ENCODE results near the gene GRIN2C. TPM values are rescaled to one million over a fixed set of nuclear protein-coding genes. Genes with fewer than 3 reads are reported as not detected.

Gene GRIN2C
- total RNA-seq, 2 experiments from 2014 or later, result not detected

DNA sequence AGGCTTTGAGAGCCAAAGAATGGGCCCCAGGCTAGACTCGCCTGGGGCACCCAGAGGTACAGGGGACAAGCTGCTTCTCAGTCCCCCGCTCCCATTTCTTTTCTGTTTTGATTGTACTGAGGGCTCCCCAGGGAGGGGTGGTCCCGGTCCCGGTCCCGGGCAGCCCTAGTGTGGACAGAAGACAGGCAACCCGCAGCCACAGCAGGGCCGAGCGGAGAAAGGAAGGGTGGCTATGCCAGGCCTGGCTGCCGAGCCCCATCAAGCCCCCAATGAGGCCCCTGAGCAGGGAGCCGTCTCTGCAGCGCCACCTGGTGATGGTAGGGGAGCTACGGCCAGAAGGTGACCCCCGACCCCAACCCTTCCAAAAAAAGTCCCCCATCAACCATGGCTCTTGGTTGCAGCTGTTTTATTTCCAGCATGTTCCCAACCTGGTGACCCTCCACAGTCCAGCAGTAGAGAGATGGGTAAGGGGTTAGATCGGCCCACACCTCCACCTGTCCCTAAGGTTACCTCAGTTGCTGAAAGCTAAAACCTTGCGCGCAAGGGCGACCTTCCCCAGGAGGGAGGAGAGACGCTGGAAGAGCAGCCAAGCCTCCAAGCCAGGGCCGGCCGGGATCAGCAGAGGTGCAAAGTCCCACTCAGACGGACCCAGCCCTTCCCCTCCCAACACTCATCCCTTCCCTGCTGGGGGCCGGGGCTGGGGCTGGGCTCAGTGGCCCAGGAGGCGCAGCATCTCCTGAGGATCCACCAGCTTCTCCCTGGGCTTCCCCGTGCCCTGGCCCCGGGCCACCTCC lies 2.6 kb upstream of the GRIN2C start:
- Mint-ChIP-seq H3K27ac (no peak overlapping the region), H3K4me3 (no peak overlapping the region), H3K9me3 (ENCODE audit: low read depth) (no peaks in the 10 kb centered on the region), H3K27me3 (peaks cover 26% of the 10 kb centered on the region), H3K36me3 (ENCODE audit: low read depth) (no peaks in the 10 kb centered on the region), H3K4me1 (peaks cover 13% of the 10 kb centered on the region)
- DNase-seq (peak; percentile 88), ATAC-seq (peak; percentile 75)
- intact Hi-C loops (cut with DNase I, micrococcal nuclease), result loop anchor here (1.0 to 2.0 kb wide), 4 partner anchors 20 to 206 kb away; no protein-coding TSS in a partner anchor
- ChIA-PET POLR2A (interaction anchor here (1.7 kb wide), 1 partner anchor 11 kb away, joined by 11 read pairs; the partner anchor contains the start of gene FDXR), CTCF (interaction anchor here (0.6 to 8.4 kb wide), 31 partner anchors 10 to 853 kb away, joined by 3 to 114 read pairs (median 4); partner anchors contain the start of genes FDXR and RAB37)

DNA sequence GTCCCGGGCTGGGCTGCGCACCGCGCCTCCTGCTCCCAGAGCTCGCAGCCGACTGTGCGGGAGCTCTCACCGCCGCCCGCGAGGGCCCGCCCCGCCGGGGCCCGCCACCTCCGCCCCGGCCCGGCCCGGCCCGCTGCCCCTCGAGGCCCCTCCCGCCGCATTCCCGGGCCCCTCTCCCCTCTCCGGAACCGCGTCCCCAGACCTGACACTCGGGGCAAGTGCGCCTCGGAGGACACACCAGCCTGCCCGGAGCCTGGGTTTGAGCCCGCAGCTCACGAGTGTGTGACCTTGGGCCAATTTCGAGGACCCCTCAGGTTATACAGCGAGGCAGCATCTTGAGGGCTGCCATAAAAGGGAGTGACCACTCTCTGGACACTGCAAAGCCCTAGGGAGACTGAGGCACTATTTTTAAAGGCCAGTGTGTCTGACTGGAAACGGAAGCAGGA lies 2.0 kb upstream of the GRIN2C start:
- H3K36me3 Mint-ChIP-seq (ENCODE audit: low read depth), result no peaks in the 10 kb centered on the region
- POLR2A ChIA-PET, result interaction anchor here (1.7 kb wide), 1 partner anchor 11 kb away, joined by 11 read pairs; the partner anchor contains the start of gene FDXR

GRCh38 chr17:74860872-74861661 lies 1.4 kb upstream of the GRIN2C start:
- CTCF ChIA-PET, result interaction anchor here (0.6 to 8.4 kb wide), 17 partner anchors 9 to 645 kb away, joined by 3 to 114 read pairs (median 5); partner anchors contain the start of gene FDXR
- peaks cover 32% of the 10 kb centered on the region for H3K27me3 Mint-ChIP-seq
- POLR2A ChIA-PET, result interaction anchor here (1.7 kb wide), 1 partner anchor 12 kb away, joined by 11 read pairs; the partner anchor contains the start of gene FDXR
- peaks cover 13% of the 10 kb centered on the region for H3K4me1 Mint-ChIP-seq
- H3K9me3 Mint-ChIP-seq (ENCODE audit: low read depth), result no peaks in the 10 kb centered on the region
- H3K36me3 Mint-ChIP-seq (ENCODE audit: low read depth), result no peaks in the 10 kb centered on the region
- no peak overlapping the region for H3K27ac Mint-ChIP-seq
- no peak for DNase-seq
- intact Hi-C loops (cut with DNase I, micrococcal nuclease), result no loop called here
- no peak overlapping the region for H3K4me3 Mint-ChIP-seq
- no peak for ATAC-seq

More for the DNA sequence above, 2.0 kb upstream of the GRIN2C start:
- Mint-ChIP-seq H3K4me1 (peaks cover 13% of the 10 kb centered on the region), H3K4me3 (no peak overlapping the region), H3K27ac (no peak overlapping the region), H3K9me3 (ENCODE audit: low read depth) (no peaks in the 10 kb centered on the region), H3K27me3 (peaks cover 30% of the 10 kb centered on the region)
- DNase-seq (no peak), ATAC-seq (no peak)
- CTCF ChIA-PET, result interaction anchor here (0.6 to 8.4 kb wide), 28 partner anchors 9 to 852 kb away, joined by 3 to 114 read pairs (median 4); partner anchors contain the start of genes FDXR and RAB37
- intact Hi-C loops (cut with DNase I, micrococcal nuclease), result loop anchor here (1.0 to 2.0 kb wide), 4 partner anchors 19 to 205 kb away; no protein-coding TSS in a partner anchor

GRCh38 chr17:74860229-74860871 lies 665 bp upstream of the GRIN2C start:
- no peaks in the 10 kb centered on the region for H3K9me3 Mint-ChIP-seq (ENCODE audit: low read depth)
- intact Hi-C loops (cut with DNase I, micrococcal nuclease), result no loop called here
- peaks cover 34% of the 10 kb centered on the region for H3K27me3 Mint-ChIP-seq
- ATAC-seq, result no peak
- POLR2A ChIA-PET, result no interaction called here
- H3K4me3 Mint-ChIP-seq, result no peak overlapping the region
- CTCF ChIA-PET, result interaction anchor here (1.0 to 8.4 kb wide), 5 partner anchors 8 to 111 kb away, joined by 3 to 114 read pairs (median 9); partner anchors contain the start of gene FDXR
- H3K27ac Mint-ChIP-seq, result no peak overlapping the region
- H3K4me1 Mint-ChIP-seq, result peaks cover 13% of the 10 kb centered on the region
- no peaks in the 10 kb centered on the region for H3K36me3 Mint-ChIP-seq (ENCODE audit: low read depth)
- DNase-seq, result peak; percentile 45

DNA sequence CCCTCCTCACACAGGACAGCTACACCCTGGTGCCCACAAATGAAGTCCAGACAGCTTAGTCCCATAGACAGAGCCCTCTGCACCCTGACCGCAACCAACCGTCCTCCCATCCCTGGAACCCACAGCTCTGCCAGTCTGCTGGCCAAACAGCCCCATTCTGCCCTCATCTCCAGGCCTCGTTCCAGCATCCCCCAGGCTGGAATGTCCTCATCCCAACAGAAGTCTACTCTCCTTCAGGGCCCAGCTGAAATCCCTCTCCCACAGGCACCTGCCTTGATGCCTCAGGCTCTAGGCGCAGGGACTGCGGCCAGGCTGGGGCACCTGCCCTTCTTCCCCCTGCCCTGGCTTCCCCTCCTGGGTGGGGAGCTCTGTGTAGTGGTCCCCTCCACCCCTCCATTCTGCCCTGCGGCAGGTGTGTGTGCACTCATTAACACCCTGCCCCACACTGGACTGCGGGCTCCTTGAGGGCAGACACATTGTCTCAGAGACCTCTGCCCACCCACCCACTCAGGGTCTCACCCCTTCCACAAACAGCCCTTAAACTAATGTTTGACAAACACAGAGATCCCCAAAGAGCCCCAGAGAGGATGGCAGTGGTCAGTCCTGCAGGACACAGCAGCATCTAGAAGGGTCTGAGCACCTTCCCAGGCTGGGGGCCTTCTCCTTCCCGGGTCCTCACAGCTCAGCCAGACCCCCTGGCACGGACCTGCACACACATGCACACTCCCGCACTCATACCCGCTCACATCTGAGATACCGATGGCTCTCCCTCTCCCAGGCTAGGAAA lies 820 bp downstream of the GRIN2C start:
- ATAC-seq (no peak), DNase-seq (no peak)
- H3K9me3 Mint-ChIP-seq (ENCODE audit: low read depth), result no peaks in the 10 kb centered on the region
- no peak overlapping the region for H3K27ac Mint-ChIP-seq
- H3K36me3 Mint-ChIP-seq (ENCODE audit: low read depth), result no peaks in the 10 kb centered on the region
- intact Hi-C loops (cut with DNase I, micrococcal nuclease), result no loop called here
- CTCF ChIA-PET, result interaction anchor here (0.8 to 7.3 kb wide), 5 partner anchors 15 to 113 kb away, joined by 3 to 76 read pairs (median 4); partner anchors contain the start of gene FDXR
- peaks cover 41% of the 10 kb centered on the region for H3K27me3 Mint-ChIP-seq
- peak overlapping the region; percentile 21 for H3K4me3 Mint-ChIP-seq
- POLR2A ChIA-PET, result no interaction called here
- peaks cover 13% of the 10 kb centered on the region for H3K4me1 Mint-ChIP-seq

- H3K4me1 Mint-ChIP-seq, result peaks cover 21% of the 10 kb centered on the region
- no peak for DNase-seq
- peaks cover 44% of the 10 kb centered on the region for H3K27me3 Mint-ChIP-seq
- no peaks in the 10 kb centered on the region for H3K36me3 Mint-ChIP-seq (ENCODE audit: low read depth)
- H3K4me3 Mint-ChIP-seq, result no peak overlapping the region
- no peak for ATAC-seq
- POLR2A ChIA-PET, result no interaction called here
- no peak overlapping the region for H3K27ac Mint-ChIP-seq
- CTCF ChIA-PET, result interaction anchor here (0.6 to 3.0 kb wide), 10 partner anchors 8 to 123 kb away, joined by 3 to 21 read pairs (median 3); no protein-coding TSS in a partner anchor
- intact Hi-C loops (cut with DNase I, micrococcal nuclease), result no loop called here
- no peaks in the 10 kb centered on the region for H3K9me3 Mint-ChIP-seq (ENCODE audit: low read depth)
Measured at GRCh38 chr17:74857191-74857590, 2.5 kb downstream of the GRIN2C start.

- H3K27me3 Mint-ChIP-seq, result peaks cover 41% of the 10 kb centered on the region
- no peaks in the 10 kb centered on the region for H3K36me3 Mint-ChIP-seq (ENCODE audit: low read depth)
- H3K4me3 Mint-ChIP-seq, result no peak overlapping the region
- CTCF ChIA-PET, result interaction anchor here (0.6 to 1.3 kb wide), 6 partner anchors 9 to 124 kb away, joined by 3 to 6 read pairs (median 3); no protein-coding TSS in a partner anchor
- no peaks in the 10 kb centered on the region for H3K9me3 Mint-ChIP-seq (ENCODE audit: low read depth)
- peaks cover 16% of the 10 kb centered on the region for H3K4me1 Mint-ChIP-seq
- intact Hi-C loops (cut with DNase I, micrococcal nuclease), result no loop called here
- DNase-seq (no peak), ATAC-seq (no peak)
- no peak overlapping the region for H3K27ac Mint-ChIP-seq
- POLR2A ChIA-PET, result no interaction called here
Measured at GRCh38 chr17:74856112-74856511, 3.6 kb downstream of the GRIN2C start.

DNA sequence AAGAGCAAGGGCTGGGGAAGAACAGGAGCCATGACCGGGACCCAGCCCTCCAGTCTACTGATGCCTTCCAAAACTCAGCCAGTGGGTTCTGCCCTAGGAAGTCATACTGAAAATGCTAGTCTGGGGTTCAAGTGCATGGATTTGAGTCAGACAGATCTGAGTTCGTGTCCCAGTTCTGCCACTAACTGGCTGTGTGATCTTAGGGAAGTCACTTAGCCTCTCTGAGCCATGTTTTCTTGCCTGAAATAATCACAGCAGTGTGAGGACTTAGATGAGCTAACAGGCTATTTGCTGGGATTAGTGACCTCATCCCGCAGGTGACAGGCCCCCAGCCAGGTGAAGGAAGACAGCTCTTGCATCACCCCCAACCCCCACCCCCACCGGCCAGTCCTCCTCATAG lies 4.4 kb downstream of the GRIN2C start:
- Mint-ChIP-seq H3K9me3 (ENCODE audit: low read depth) (no peaks in the 10 kb centered on the region), H3K27ac (no peak overlapping the region), H3K27me3 (peaks cover 42% of the 10 kb centered on the region), H3K4me3 (no peak overlapping the region), H3K4me1 (peaks cover 14% of the 10 kb centered on the region), H3K36me3 (ENCODE audit: low read depth) (no peaks in the 10 kb centered on the region)
- ATAC-seq (no peak), DNase-seq (no peak)
- ChIA-PET POLR2A (no interaction called here), CTCF (interaction anchor here (0.6 to 1.3 kb wide), 2 partner anchors 10 to 12 kb away, joined by 3 to 6 read pairs; no protein-coding TSS in a partner anchor)
- intact Hi-C loops (cut with DNase I, micrococcal nuclease), result no loop called here

DNA sequence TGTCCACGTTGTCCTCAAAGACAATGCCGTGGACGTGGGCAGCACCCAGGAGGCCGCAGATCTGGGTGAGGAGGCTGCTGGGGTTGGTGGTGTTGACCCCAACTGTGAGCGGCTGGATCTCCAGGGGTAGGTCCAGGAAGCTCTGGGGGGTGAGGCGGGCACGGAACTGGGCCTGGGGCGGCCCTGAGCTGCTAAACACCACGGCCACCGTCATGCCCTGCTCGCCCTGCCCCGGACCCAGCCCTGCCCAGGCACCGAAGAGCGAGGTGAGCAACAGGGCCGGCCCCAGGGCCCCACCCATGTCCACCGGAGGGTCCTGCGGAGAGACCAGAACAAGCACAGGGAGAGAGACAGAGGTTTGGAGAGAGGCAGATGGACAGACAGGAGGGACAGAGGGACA lies 4.9 kb downstream of the GRIN2C start:
- ATAC-seq (no peak), DNase-seq (no peak)
- ChIA-PET CTCF (interaction anchor here (1.5 kb wide), 1 partner anchor 64 kb away, joined by 6 read pairs; no protein-coding TSS in a partner anchor), POLR2A (no interaction called here)
- intact Hi-C loops (cut with DNase I, micrococcal nuclease), result no loop called here
- Mint-ChIP-seq H3K27ac (no peak overlapping the region), H3K4me3 (no peak overlapping the region), H3K36me3 (ENCODE audit: low read depth) (no peaks in the 10 kb centered on the region), H3K9me3 (ENCODE audit: low read depth) (no peaks in the 10 kb centered on the region), H3K4me1 (peaks cover 11% of the 10 kb centered on the region), H3K27me3 (peaks cover 40% of the 10 kb centered on the region)

GRCh38 chr17:74853669-74854068 lies 6.0 kb downstream of the GRIN2C start:
- Mint-ChIP-seq H3K9me3 (ENCODE audit: low read depth) (no peaks in the 10 kb centered on the region), H3K27ac (no peak overlapping the region), H3K4me1 (peaks cover 9% of the 10 kb centered on the region), H3K36me3 (ENCODE audit: low read depth) (no peaks in the 10 kb centered on the region), H3K27me3 (peaks cover 33% of the 10 kb centered on the region), H3K4me3 (no peak overlapping the region)
- intact Hi-C loops (cut with DNase I, micrococcal nuclease), result no loop called here
- ATAC-seq, result no peak
- no peak for DNase-seq
- POLR2A ChIA-PET, result no interaction called here
- CTCF ChIA-PET, result interaction anchor here (0.8 to 1.5 kb wide), 3 partner anchors 13 to 116 kb away, joined by 4 to 6 read pairs (median 4); no protein-coding TSS in a partner anchor

Data from activated CD4-positive, alpha-beta T cell treated with anti-CD3 and anti-CD28 coated beads for 36 hours (primary cell).